ENCODE results near the gene DHX35. TPM values are rescaled to one million over a fixed set of nuclear protein-coding genes. Genes with fewer than 3 reads are reported as not detected.

DHX35 gene
- total RNA-seq, 6 experiments from 2014 or later = 3.2 to 7.5 (median 4.8) TPM

- no peaks in the 10 kb centered on the region for H3K36me3 ChIP-seq
- H3K27me3 ChIP-seq = no peaks in the 10 kb centered on the region
- DNase-seq (no peak), ATAC-seq (no peak)
- 37% methylated on average over 5 of the region's 6 CpGs for WGBS (ENCODE audit: insufficient coverage, low coverage, low lambda C conversion rate, missing lambda C conversion rate)
- H3K4me1 ChIP-seq = no peaks in the 10 kb centered on the region
- H3K9me3 ChIP-seq = no peaks in the 10 kb centered on the region
- no peak overlapping the region for H3K4me3 ChIP-seq
- intact Hi-C loops (cut with DNase I) = no loop called here
- no peak for TF ChIP-seq CTCF (IDR thresholded peaks at IDR 0.05)
- no peak for TF ChIP-seq POLR2A (IDR thresholded peaks at IDR 0.05)
- no peak overlapping the region for H3K27ac ChIP-seq
These were observed 107.8 kb downstream of the DHX35 start for GRCh38 chr20:39069976-39070375.

DNA sequence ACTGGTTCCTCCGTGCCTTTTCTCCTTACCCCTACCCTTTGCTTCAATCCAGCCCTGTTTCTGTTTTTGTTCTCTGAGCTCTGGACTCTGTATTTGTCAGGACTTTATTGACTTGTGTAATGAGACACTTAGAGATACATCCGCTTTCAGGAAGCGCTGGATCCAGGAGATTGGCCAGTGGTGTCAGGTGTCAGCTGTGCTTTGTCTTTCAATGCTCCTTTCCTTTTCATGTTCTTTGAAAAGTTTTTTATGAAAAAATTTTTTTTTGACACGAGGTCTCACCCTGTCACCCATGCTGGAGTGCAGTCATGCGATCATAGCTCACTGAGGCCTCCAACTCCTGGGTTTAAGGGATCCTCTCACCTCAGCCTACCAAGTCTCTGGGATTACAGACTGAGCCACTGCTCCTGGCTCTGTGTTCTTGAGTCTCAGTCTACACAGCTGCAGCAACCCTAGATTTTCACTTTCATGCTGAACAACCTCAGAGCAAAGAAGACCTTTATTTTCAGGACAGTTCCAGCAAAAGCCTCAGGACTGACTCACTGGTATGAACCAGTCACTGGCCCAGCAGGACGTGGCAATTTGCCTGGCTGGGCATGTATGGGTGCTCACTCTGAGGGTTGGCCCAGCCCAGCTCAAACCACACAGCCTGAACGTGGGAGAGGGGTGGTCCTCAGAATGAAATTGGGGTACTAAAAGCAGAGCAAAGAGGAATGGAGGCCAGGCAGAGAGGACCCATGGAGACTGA lies 108.5 kb downstream of the DHX35 start:
- DNase-seq = no peak
- TF ChIP-seq CTCF (IDR thresholded peaks at IDR 0.05) (no peak), POLR2A (IDR thresholded peaks at IDR 0.05) (no peak)
- no peaks in the 10 kb centered on the region for H3K9me3 ChIP-seq
- no peaks in the 10 kb centered on the region for H3K27me3 ChIP-seq
- no peak for ATAC-seq
- no peak overlapping the region for H3K27ac ChIP-seq
- H3K4me3 ChIP-seq = no peak overlapping the region
- intact Hi-C loops (cut with DNase I) = no loop called here
- whole genome bisulfite sequencing (ENCODE audit: insufficient coverage, low coverage, low lambda C conversion rate, missing lambda C conversion rate) = 43% methylated on average over 5 of the region's 7 CpGs
- no peaks in the 10 kb centered on the region for H3K36me3 ChIP-seq
- H3K4me1 ChIP-seq = no peaks in the 10 kb centered on the region

GRCh38 chr20:39072132-39072531 lies 110.0 kb downstream of the DHX35 start:
- H3K27me3 ChIP-seq = no peaks in the 10 kb centered on the region
- no peak overlapping the region for H3K27ac ChIP-seq
- no peak overlapping the region for H3K4me3 ChIP-seq
- intact Hi-C loops (cut with DNase I) = no loop called here
- WGBS (ENCODE audit: insufficient coverage, low coverage, low lambda C conversion rate, missing lambda C conversion rate) = 77% methylated on average over 3 of the region's 11 CpGs
- no peaks in the 10 kb centered on the region for H3K36me3 ChIP-seq
- no peaks in the 10 kb centered on the region for H3K4me1 ChIP-seq
- DNase-seq = no peak
- ATAC-seq = peak in 1 of 4 donors; percentile 12
- H3K9me3 ChIP-seq = no peaks in the 10 kb centered on the region
- no peak for TF ChIP-seq CTCF (IDR thresholded peaks at IDR 0.05)
- no peak for TF ChIP-seq POLR2A (IDR thresholded peaks at IDR 0.05)

- WGBS (ENCODE audit: insufficient coverage, low coverage, low lambda C conversion rate, missing lambda C conversion rate) = 82% methylated on average over 2 of the region's 2 CpGs
- no peaks in the 10 kb centered on the region for H3K27me3 ChIP-seq
- ATAC-seq = no peak
These were observed 110.5 kb downstream of the DHX35 start for GRCh38 chr20:39072653-39073052.

More at GRCh38 chr20:39072653-39073052, 110.5 kb downstream of the DHX35 start:
- Histone ChIP-seq H3K4me1 (no peaks in the 10 kb centered on the region), H3K27ac (no peak overlapping the region), H3K4me3 (no peak overlapping the region), H3K36me3 (no peaks in the 10 kb centered on the region), H3K9me3 (no peaks in the 10 kb centered on the region)
- intact Hi-C loops (cut with DNase I) = no loop called here
- DNase-seq = no peak
- TF ChIP-seq CTCF (IDR thresholded peaks at IDR 0.05) = no peak
- TF ChIP-seq POLR2A (IDR thresholded peaks at IDR 0.05) = no peak
